Measurements from ENCODE around the gene VIPR2. TPM values are rescaled to one million over a fixed set of nuclear protein-coding genes. Genes with fewer than 3 reads are reported as not detected.

Gene VIPR2
- total and polyA plus RNA-seq, 2 experiments from 2014 or later: 1.3 to 2.7 TPM

GRCh38 chr7:159007364-159007995 is 137.2 kb downstream of the VIPR2 start:
- Histone ChIP-seq H4K20me1 (replicated peaks; ENCODE audit: insufficient read depth) (no peaks in the 10 kb centered on the region), H3F3A (replicated peaks; ENCODE audit: low read depth) (no peaks in the 10 kb centered on the region), H3K27ac (ENCODE audit: low read depth) (no peak overlapping the region), H3K27me3 (ENCODE audit: insufficient read depth) (no peaks in the 10 kb centered on the region), H3K4me2 (no peak overlapping the region), H2AFZ (no peak overlapping the region), H3K4me3 (no peak overlapping the region), H3K36me3 (ENCODE audit: insufficient read depth) (no peaks in the 10 kb centered on the region), H3K9me2 (ENCODE audit: insufficient read depth) (no peaks in the 10 kb centered on the region), H3K4me1 (ENCODE audit: insufficient read depth) (no peaks in the 10 kb centered on the region), H3K79me2 (replicated peaks; ENCODE audit: insufficient read depth) (no peaks in the 10 kb centered on the region)
- no peak for TF ChIP-seq ZNF462 (CRISPR knock-in tag; IDR thresholded peaks at IDR 0.05)
- no peak for TF ChIP-seq EZH2 (IDR thresholded peaks at IDR 0.05; ENCODE audit: low read depth, unreplicated experiment)
- no peak for TF ChIP-seq REST (IDR thresholded peaks at IDR 0.05; ENCODE audit: unreplicated experiment)
- TF ChIP-seq CREB1 (CRISPR knock-in tag; IDR thresholded peaks at IDR 0.05; ENCODE audit: low read depth): no peak
- TF ChIP-seq STAT1 (IDR thresholded peaks at IDR 0.05; ENCODE audit: unreplicated experiment): no peak
- TF ChIP-seq CTCF (conservative IDR thresholded peaks at IDR 0.05; ENCODE audit: low read depth in 2 of 2): no peak
- no peak for TF ChIP-seq JUNB (IDR thresholded peaks at IDR 0.05; ENCODE audit: unreplicated experiment)
- TF ChIP-seq NANOG (IDR thresholded peaks at IDR 0.05; ENCODE audit: borderline replicate concordance): no peak
- TF ChIP-seq EZH2phosphoT487 (IDR thresholded peaks at IDR 0.05; ENCODE audit: unreplicated experiment): no peak
- no peak for TF ChIP-seq ZNF331 (CRISPR knock-in tag; IDR thresholded peaks at IDR 0.05; ENCODE audit: low read depth)
- no peak for TF ChIP-seq POLR2AphosphoS5 (IDR thresholded peaks at IDR 0.05; ENCODE audit: low read depth)
- no peak for TF ChIP-seq ETS1 (IDR thresholded peaks at IDR 0.05)
- TF ChIP-seq ZNF114 (CRISPR knock-in tag; IDR thresholded peaks at IDR 0.05): no peak
- DNase-seq (ENCODE audit: low spot score) (no peak), ATAC-seq (no peak)
- no peak overlapping the region for H3K4me3 Mint-ChIP-seq
- H3K4me1 Mint-ChIP-seq: peaks cover 9% of the 10 kb centered on the region; the same call in 1 of the 3 replicates
- peaks cover 80% of the 10 kb centered on the region for H3K9me3 Mint-ChIP-seq
- peaks cover 8% of the 10 kb centered on the region for H3K27me3 Mint-ChIP-seq (ENCODE audit: insufficient read depth, low read depth, poor library complexity)
- peaks cover 12% of the 10 kb centered on the region; the same call in 2 of the 3 replicates for H3K36me3 Mint-ChIP-seq (ENCODE audit: low read depth)
- H3K27ac Mint-ChIP-seq: no peak overlapping the region

Data from GM23338 (cell line).